ENCODE results near the gene PHRF1.

The PHRF1 gene

GRCh38 chr11:626475-627307 lies 50.4 kb downstream of the PHRF1 start, which contains the start of gene SCT:
TSS of gene SCT (minus strand) at chr11:627181. CDS start at chr11:627143, 38 bp downstream.
- Histone ChIP-seq H3K4me3 (ENCODE audit: low read length) (no peak within 1 kb of the TSS), H3K36me3 (ENCODE audit: control insufficient read depth, low read depth, low read length) (no peaks in the 10 kb centered on the region), H3K9me3 (ENCODE audit: control insufficient read depth, low read depth, low read length) (no peaks in the 10 kb centered on the region), H3K9ac (ENCODE audit: low read length) (no peak within 1 kb of the TSS), H3K4me1 (ENCODE audit: control insufficient read depth, low read depth, low read length) (no peaks in the 10 kb centered on the region), H3K27me3 (ENCODE audit: control insufficient read depth, insufficient read depth, low read length) (peaks cover 39% of the 10 kb centered on the region), H3K27ac (ENCODE audit: low read length) (no peak within 1 kb of the TSS)

- Histone ChIP-seq H3K4me1 (ENCODE audit: control insufficient read depth, low read depth, low read length) (no peaks in the 10 kb centered on the region), H3K4me3 (ENCODE audit: low read length) (no peak overlapping the region), H3K9me3 (ENCODE audit: control insufficient read depth, low read depth, low read length) (no peaks in the 10 kb centered on the region)
Observed at GRCh38 chr11:627308-627576, 51.0 kb downstream of the PHRF1 start.

GRCh38 chr11:628056-628455 lies 51.8 kb downstream of the PHRF1 start:
- Histone ChIP-seq H3K36me3 (ENCODE audit: control insufficient read depth, low read depth, low read length) (no peaks in the 10 kb centered on the region), H3K4me1 (ENCODE audit: control insufficient read depth, low read depth, low read length) (no peaks in the 10 kb centered on the region), H3K27ac (ENCODE audit: low read length) (no peak overlapping the region), H3K9ac (ENCODE audit: low read length) (no peak overlapping the region), H3K4me3 (ENCODE audit: low read length) (no peak overlapping the region), H3K9me3 (ENCODE audit: control insufficient read depth, low read depth, low read length) (no peaks in the 10 kb centered on the region), H3K27me3 (ENCODE audit: control insufficient read depth, insufficient read depth, low read length) (peaks cover 39% of the 10 kb centered on the region)

More at GRCh38 chr11:627308-627576, 51.0 kb downstream of the PHRF1 start:
- Histone ChIP-seq H3K9ac (ENCODE audit: low read length) (no peak overlapping the region), H3K27ac (ENCODE audit: low read length) (no peak overlapping the region), H3K27me3 (ENCODE audit: control insufficient read depth, insufficient read depth, low read length) (peaks cover 39% of the 10 kb centered on the region), H3K36me3 (ENCODE audit: control insufficient read depth, low read depth, low read length) (no peaks in the 10 kb centered on the region)

GRCh38 chr11:629237-629583 lies 52.9 kb downstream of the PHRF1 start:
- Histone ChIP-seq H3K4me1 (ENCODE audit: control insufficient read depth, low read depth, low read length) (no peaks in the 10 kb centered on the region), H3K9ac (ENCODE audit: low read length) (no peak overlapping the region), H3K4me3 (ENCODE audit: low read length) (no peak overlapping the region), H3K27ac (ENCODE audit: low read length) (no peak overlapping the region), H3K27me3 (ENCODE audit: control insufficient read depth, insufficient read depth, low read length) (peaks cover 39% of the 10 kb centered on the region), H3K9me3 (ENCODE audit: control insufficient read depth, low read depth, low read length) (no peaks in the 10 kb centered on the region), H3K36me3 (ENCODE audit: control insufficient read depth, low read depth, low read length) (no peaks in the 10 kb centered on the region)

GRCh38 chr11:630871-631270 lies 54.6 kb downstream of the PHRF1 start:
- Histone ChIP-seq H3K9me3 (ENCODE audit: control insufficient read depth, low read depth, low read length) (no peaks in the 10 kb centered on the region), H3K27ac (ENCODE audit: low read length) (no peak overlapping the region), H3K9ac (ENCODE audit: low read length) (no peak overlapping the region), H3K36me3 (ENCODE audit: control insufficient read depth, low read depth, low read length) (no peaks in the 10 kb centered on the region), H3K4me3 (ENCODE audit: low read length) (no peak overlapping the region), H3K4me1 (ENCODE audit: control insufficient read depth, low read depth, low read length) (no peaks in the 10 kb centered on the region), H3K27me3 (ENCODE audit: control insufficient read depth, insufficient read depth, low read length) (peaks cover 47% of the 10 kb centered on the region)

- no peak overlapping the region for H3K27ac ChIP-seq (ENCODE audit: low read length)
- no peaks in the 10 kb centered on the region for H3K36me3 ChIP-seq (ENCODE audit: control insufficient read depth, low read depth, low read length)
- no peak overlapping the region for H3K9ac ChIP-seq (ENCODE audit: low read length)
- no peak overlapping the region for H3K4me3 ChIP-seq (ENCODE audit: low read length)
- no peaks in the 10 kb centered on the region for H3K9me3 ChIP-seq (ENCODE audit: control insufficient read depth, low read depth, low read length)
- peaks cover 61% of the 10 kb centered on the region for H3K27me3 ChIP-seq (ENCODE audit: control insufficient read depth, insufficient read depth, low read length)
- H3K4me1 ChIP-seq (ENCODE audit: control insufficient read depth, low read depth, low read length), result peaks cover 8% of the 10 kb centered on the region
Observed at GRCh38 chr11:635945-636510, 59.8 kb downstream of the PHRF1 start.

- peak within 1 kb of the TSS; percentile 61 for H3K9ac ChIP-seq (ENCODE audit: low read length)
- H3K9me3 ChIP-seq (ENCODE audit: control insufficient read depth, low read depth, low read length), result no peaks in the 10 kb centered on the region
- H3K27ac ChIP-seq (ENCODE audit: low read length), result no peak within 1 kb of the TSS
- no peaks in the 10 kb centered on the region for H3K36me3 ChIP-seq (ENCODE audit: control insufficient read depth, low read depth, low read length)
- H3K4me3 ChIP-seq (ENCODE audit: low read length), result peak within 1 kb of the TSS; percentile 54
- peaks cover 66% of the 10 kb centered on the region for H3K27me3 ChIP-seq (ENCODE audit: control insufficient read depth, insufficient read depth, low read length)
- H3K4me1 ChIP-seq (ENCODE audit: control insufficient read depth, low read depth, low read length), result peaks cover 8% of the 10 kb centered on the region
Observed at GRCh38 chr11:636511-637332, 60.5 kb downstream of the PHRF1 start, which contains the start of gene DRD4. TSS of gene DRD4 (plus strand) at chr11:637269. CDS start at chr11:637305, 36 bp downstream.

GRCh38 chr11:637333-637592 lies 61.0 kb downstream of the PHRF1 start:
- no peaks in the 10 kb centered on the region for H3K9me3 ChIP-seq (ENCODE audit: control insufficient read depth, low read depth, low read length)
- H3K4me1 ChIP-seq (ENCODE audit: control insufficient read depth, low read depth, low read length), result peaks cover 8% of the 10 kb centered on the region

GRCh38 chr11:637593-638521 lies 61.6 kb downstream of the PHRF1 start:
- Histone ChIP-seq H3K27me3 (ENCODE audit: control insufficient read depth, insufficient read depth, low read length) (peaks cover 66% of the 10 kb centered on the region), H3K4me3 (ENCODE audit: low read length) (peak overlapping the region; percentile 54), H3K4me1 (ENCODE audit: control insufficient read depth, low read depth, low read length) (peaks cover 8% of the 10 kb centered on the region), H3K9me3 (ENCODE audit: control insufficient read depth, low read depth, low read length) (no peaks in the 10 kb centered on the region), H3K27ac (ENCODE audit: low read length) (no peak overlapping the region), H3K9ac (ENCODE audit: low read length) (peak overlapping the region; percentile 61), H3K36me3 (ENCODE audit: control insufficient read depth, low read depth, low read length) (no peaks in the 10 kb centered on the region)

More at GRCh38 chr11:637333-637592, 61.0 kb downstream of the PHRF1 start:
- H3K27ac ChIP-seq (ENCODE audit: low read length), result no peak overlapping the region
- H3K4me3 ChIP-seq (ENCODE audit: low read length), result peak overlapping the region; percentile 54
- H3K27me3 ChIP-seq (ENCODE audit: control insufficient read depth, insufficient read depth, low read length), result peaks cover 66% of the 10 kb centered on the region
- H3K36me3 ChIP-seq (ENCODE audit: control insufficient read depth, low read depth, low read length), result no peaks in the 10 kb centered on the region
- no peak overlapping the region for H3K9ac ChIP-seq (ENCODE audit: low read length)

GRCh38 chr11:638631-639331 lies 62.5 kb downstream of the PHRF1 start:
- Histone ChIP-seq H3K27ac (ENCODE audit: low read length) (peak overlapping the region; percentile 80), H3K9ac (ENCODE audit: low read length) (peak overlapping the region; percentile 61), H3K27me3 (ENCODE audit: control insufficient read depth, insufficient read depth, low read length) (peaks cover 66% of the 10 kb centered on the region), H3K4me3 (ENCODE audit: low read length) (peak overlapping the region; percentile 54), H3K9me3 (ENCODE audit: control insufficient read depth, low read depth, low read length) (no peaks in the 10 kb centered on the region), H3K4me1 (ENCODE audit: control insufficient read depth, low read depth, low read length) (peaks cover 8% of the 10 kb centered on the region), H3K36me3 (ENCODE audit: control insufficient read depth, low read depth, low read length) (no peaks in the 10 kb centered on the region)
